OCI-LY1 (cell line): ENCODE data around the gene MATK.

Experiments used
- H2AFZ ChIP-seq: fragments of 200-600 bp; sonication (generic), shearing (Covaris generic); 2 replicates; pipeline ENCODE4 v1.6.0; 2014; ENCODE audit warnings: antibody characterized with exemption, mild to moderate bottlenecking, low read length
- H3F3A ChIP-seq: fragments of 200-600 bp; sonication (generic), shearing (Covaris generic); 2 replicates; pipeline ENCODE4 v1.6.0; 2014; ENCODE audit warnings: mild to moderate bottlenecking, antibody characterized with exemption, low read length, moderate library complexity; ENCODE audit not compliant: insufficient read depth
- H3K27ac ChIP-seq: fragments of 200-600 bp; sonication (generic); 2 replicates; pipeline ENCODE4 v1.5.1; 2014; ENCODE audit warnings: low read length, mixed run types, mild to moderate bottlenecking, low read depth; ENCODE audit not compliant: poor library complexity, severe bottlenecking
- H3K27me3 ChIP-seq: fragments of 200-600 bp; sonication (generic); 2 replicates; pipeline ENCODE4 v1.6.0; 2014; ENCODE audit warnings: antibody characterized with exemption, mild to moderate bottlenecking, low read length, moderate library complexity; ENCODE audit not compliant: insufficient read depth
- H3K36me3 ChIP-seq: fragments of 200-600 bp; sonication (generic); 2 replicates; pipeline ENCODE4 v1.6.1; 2014; ENCODE audit warnings: mild to moderate bottlenecking, antibody characterized with exemption, low read length, moderate library complexity, mixed read lengths; ENCODE audit not compliant: insufficient read depth
- H3K4me1 ChIP-seq: fragments of 200-600 bp; sonication (generic); 2 replicates; pipeline ENCODE4 v1.5.1; 2014; ENCODE audit warnings: mild to moderate bottlenecking, low read length, moderate library complexity; ENCODE audit not compliant: insufficient read depth, severe bottlenecking
- H3K4me2 ChIP-seq: fragments of 200-600 bp; sonication (generic), shearing (Covaris generic); 2 replicates; pipeline ENCODE4 v1.6.1; 2014; ENCODE audit warnings: low read length
- H3K4me3 ChIP-seq: fragments of 200-600 bp; sonication (generic); 2 replicates; pipeline ENCODE4 v1.5.1; 2014; ENCODE audit warnings: low read length, low read depth, mild to moderate bottlenecking, mixed read lengths; ENCODE audit not compliant: poor library complexity, severe bottlenecking
- H3K79me2 ChIP-seq: fragments of 200-600 bp; shearing (Covaris generic); 2 replicates; pipeline ENCODE4 v1.6.1; 2016; ENCODE audit warnings: mixed run types, low read length, mixed read lengths; ENCODE audit not compliant: insufficient read depth
- H3K9ac ChIP-seq: fragments of 200-600 bp; sonication (generic), shearing (Covaris generic); 2 replicates; pipeline ENCODE4 v1.6.1; 2014; ENCODE audit warnings: mild to moderate bottlenecking, low read length, mixed read lengths
- H3K9me2 ChIP-seq: fragments of 200-600 bp; sonication (generic), shearing (Covaris generic); 2 replicates; pipeline ENCODE4 v1.6.1; 2014; ENCODE audit warnings: low read depth, mild to moderate bottlenecking, low read length, mixed read lengths
- H3K9me3 ChIP-seq: fragments of 200-600 bp; shearing (Covaris generic); 2 replicates; pipeline ENCODE4 v1.6.1; 2014; ENCODE audit warnings: low read length, mixed read lengths
- H4K20me1 ChIP-seq: fragments of 200-600 bp; sonication (generic), shearing (Covaris generic); 2 replicates; pipeline ENCODE4 v1.6.0; 2016; ENCODE audit warnings: mild to moderate bottlenecking, low read length; ENCODE audit not compliant: insufficient read depth
- CTCF ChIP-seq: fragments of 200-600 bp; sonication (generic), shearing (Covaris generic); IDR thresholded peaks from 2 replicates; pipeline ENCODE4 v1.5.1; 2017; ENCODE audit warnings: mild to moderate bottlenecking, antibody characterized with exemption, low read length, moderate library complexity, mixed read lengths
- EZH2 ChIP-seq: fragments of 200-600 bp; sonication (generic), shearing (Covaris generic); IDR thresholded peaks from 2 replicates; pipeline ENCODE4 v1.8.0; 2017; ENCODE audit warnings: borderline replicate concordance, mixed run types, mild to moderate bottlenecking, antibody characterized with exemption, low read length, moderate library complexity, mixed read lengths

The MATK gene

GRCh38 chr19:3771906-3772455, 14.2 kb downstream of the MATK start, which contains the start of gene RAX2:
Gene RAX2, minus strand, starts transcription at chr19:3772228. Its CDS starts 486 bp downstream, at chr19:3771742.
- H3K4me1 ChIP-seq: no peaks in the 10 kb centered on the region
- TF ChIP-seq CTCF (no peak), EZH2 (no peak)
- peaks cover 6% of the 10 kb centered on the region; the same call in 1 of the 2 replicates for H3K36me3 ChIP-seq
- H3K4me2 ChIP-seq: no peak within 1 kb of the TSS
- no peak within 1 kb of the TSS for H3K9ac ChIP-seq
- H3K9me3 ChIP-seq: no peaks in the 10 kb centered on the region
- no peak within 1 kb of the TSS for H3K4me3 ChIP-seq
- no peaks in the 10 kb centered on the region for H3F3A ChIP-seq
- H3K27me3 ChIP-seq: no peaks in the 10 kb centered on the region
- no peaks in the 10 kb centered on the region for H3K9me2 ChIP-seq
- no peaks in the 10 kb centered on the region for H4K20me1 ChIP-seq
- H3K79me2 ChIP-seq: no peaks in the 10 kb centered on the region
- no peak within 1 kb of the TSS for H2AFZ ChIP-seq
- H3K27ac ChIP-seq: no peak within 1 kb of the TSS

- H3K27me3 ChIP-seq: no peaks in the 10 kb centered on the region
- TF ChIP-seq EZH2 (no peak), CTCF (no peak)
- H2AFZ ChIP-seq: no peak overlapping the region
- H3K4me1 ChIP-seq: no peaks in the 10 kb centered on the region
- no peak overlapping the region for H3K9ac ChIP-seq
- H3K4me2 ChIP-seq: no peak overlapping the region
- no peak overlapping the region for H3K4me3 ChIP-seq
- H3K36me3 ChIP-seq: peaks cover 13% of the 10 kb centered on the region
- no peaks in the 10 kb centered on the region for H4K20me1 ChIP-seq
- H3F3A ChIP-seq: no peaks in the 10 kb centered on the region
- no peaks in the 10 kb centered on the region for H3K79me2 ChIP-seq
- no peak overlapping the region for H3K27ac ChIP-seq
- no peaks in the 10 kb centered on the region for H3K9me3 ChIP-seq
- H3K9me2 ChIP-seq: no peaks in the 10 kb centered on the region
These were observed 14.9 kb downstream of the MATK start for GRCh38 chr19:3771000-3771905.

- no peaks in the 10 kb centered on the region for H3K79me2 ChIP-seq
- no peak for TF ChIP-seq EZH2
- TF ChIP-seq CTCF: no peak
- no peak overlapping the region for H2AFZ ChIP-seq
- H3F3A ChIP-seq: no peaks in the 10 kb centered on the region
- H3K4me1 ChIP-seq: no peaks in the 10 kb centered on the region
- H3K27me3 ChIP-seq: no peaks in the 10 kb centered on the region
- H3K4me3 ChIP-seq: no peak overlapping the region
- H3K27ac ChIP-seq: no peak overlapping the region
- H3K9me2 ChIP-seq: no peaks in the 10 kb centered on the region
- no peaks in the 10 kb centered on the region for H3K9me3 ChIP-seq
- H3K36me3 ChIP-seq: peaks cover 13% of the 10 kb centered on the region
- no peaks in the 10 kb centered on the region for H4K20me1 ChIP-seq
- no peak overlapping the region for H3K4me2 ChIP-seq
- H3K9ac ChIP-seq: no peak overlapping the region
These were observed 15.8 kb downstream of the MATK start for GRCh38 chr19:3770136-3770999.
